ENCODE measurements around the gene DYSF. TPM values are rescaled to one million over a fixed set of nuclear protein-coding genes. Genes with fewer than 3 reads are reported as not detected.

The DYSF gene
- total RNA-seq, 1 experiment from 2014 or later: 0.31 TPM

DNA sequence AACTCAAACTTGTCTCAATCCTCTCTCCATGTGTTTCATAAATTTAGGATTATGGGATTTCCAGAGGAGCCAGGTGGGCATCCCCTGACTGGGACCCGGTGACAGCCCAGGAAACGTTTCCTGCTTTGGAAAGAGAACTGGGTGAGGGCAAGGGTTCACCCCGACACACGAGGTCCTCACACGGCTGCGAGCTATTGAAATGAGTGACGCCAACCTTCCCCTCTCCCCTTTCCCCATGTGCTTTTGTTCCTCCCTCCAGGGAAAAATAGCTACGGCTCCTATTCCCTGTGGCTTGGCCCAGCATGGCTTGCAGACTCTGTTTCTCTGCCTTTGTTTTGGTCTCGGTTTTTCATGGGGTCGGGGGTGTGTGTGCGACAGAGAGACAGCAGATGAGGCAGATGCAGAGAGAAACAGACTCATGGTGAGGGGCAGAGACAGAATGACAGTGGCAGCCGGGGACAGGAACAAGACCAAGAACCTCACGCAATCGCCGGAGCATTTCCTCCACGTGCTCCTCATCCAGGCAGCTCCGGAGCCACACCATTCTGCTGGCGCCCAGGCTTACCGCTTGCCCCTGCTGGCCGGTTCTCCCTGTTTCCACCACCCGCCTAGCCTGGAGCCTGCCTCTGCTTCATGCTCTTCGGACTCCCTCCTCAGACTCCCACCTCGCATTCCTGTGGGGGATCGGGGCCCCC lies 238.5 kb downstream of the DYSF start:
- no peak for ATAC-seq
- Histone ChIP-seq H3K27me3 (ENCODE audit: control insufficient read depth, insufficient read depth, low read length) (no peaks in the 10 kb centered on the region; the same call in 1 of the 2 replicates), H3K27ac (ENCODE audit: low read length) (peak overlapping the region; percentile 34; the same call in 1 of the 2 replicates), H3K4me1 (ENCODE audit: control insufficient read depth, insufficient read depth, low read length) (peaks cover under 1% of the 10 kb centered on the region; the same call in 1 of the 2 replicates), H3K9me3 (ENCODE audit: control insufficient read depth, insufficient read depth, low read depth, low read length) (no peaks in the 10 kb centered on the region), H3K36me3 (ENCODE audit: control insufficient read depth, insufficient read depth, low read length) (no peaks in the 10 kb centered on the region), H3K4me3 (ENCODE audit: low read depth in 2 of 2, low read length in 2 of 2) (no peak overlapping the region)
- POLR2A ChIA-PET: no interaction called here
- no peak for DNase-seq (ENCODE audit: low read depth, low spot score)
- CTCF ChIA-PET: no interaction called here
- in situ Hi-C loops (cut with HindIII; ENCODE audit: low pct_unique_long_range_greater_than_20kb, low sequenced_read_pairs): no loop called here
- intact Hi-C loops (cut with micrococcal nuclease; ENCODE audit: unreplicated experiment): no loop called here
- TF ChIP-seq POLR2AphosphoS5 (IDR thresholded peaks at IDR 0.05; ENCODE audit: low read depth, low read length) (no peak), SIN3A (IDR thresholded peaks at IDR 0.05; ENCODE audit: borderline replicate concordance, insufficient read depth, low read depth, low read length) (no peak), TCF7L2 (IDR thresholded peaks at IDR 0.05; ENCODE audit: low read depth, low read length) (no peak)
- TF ChIP-seq, protein P1, sequence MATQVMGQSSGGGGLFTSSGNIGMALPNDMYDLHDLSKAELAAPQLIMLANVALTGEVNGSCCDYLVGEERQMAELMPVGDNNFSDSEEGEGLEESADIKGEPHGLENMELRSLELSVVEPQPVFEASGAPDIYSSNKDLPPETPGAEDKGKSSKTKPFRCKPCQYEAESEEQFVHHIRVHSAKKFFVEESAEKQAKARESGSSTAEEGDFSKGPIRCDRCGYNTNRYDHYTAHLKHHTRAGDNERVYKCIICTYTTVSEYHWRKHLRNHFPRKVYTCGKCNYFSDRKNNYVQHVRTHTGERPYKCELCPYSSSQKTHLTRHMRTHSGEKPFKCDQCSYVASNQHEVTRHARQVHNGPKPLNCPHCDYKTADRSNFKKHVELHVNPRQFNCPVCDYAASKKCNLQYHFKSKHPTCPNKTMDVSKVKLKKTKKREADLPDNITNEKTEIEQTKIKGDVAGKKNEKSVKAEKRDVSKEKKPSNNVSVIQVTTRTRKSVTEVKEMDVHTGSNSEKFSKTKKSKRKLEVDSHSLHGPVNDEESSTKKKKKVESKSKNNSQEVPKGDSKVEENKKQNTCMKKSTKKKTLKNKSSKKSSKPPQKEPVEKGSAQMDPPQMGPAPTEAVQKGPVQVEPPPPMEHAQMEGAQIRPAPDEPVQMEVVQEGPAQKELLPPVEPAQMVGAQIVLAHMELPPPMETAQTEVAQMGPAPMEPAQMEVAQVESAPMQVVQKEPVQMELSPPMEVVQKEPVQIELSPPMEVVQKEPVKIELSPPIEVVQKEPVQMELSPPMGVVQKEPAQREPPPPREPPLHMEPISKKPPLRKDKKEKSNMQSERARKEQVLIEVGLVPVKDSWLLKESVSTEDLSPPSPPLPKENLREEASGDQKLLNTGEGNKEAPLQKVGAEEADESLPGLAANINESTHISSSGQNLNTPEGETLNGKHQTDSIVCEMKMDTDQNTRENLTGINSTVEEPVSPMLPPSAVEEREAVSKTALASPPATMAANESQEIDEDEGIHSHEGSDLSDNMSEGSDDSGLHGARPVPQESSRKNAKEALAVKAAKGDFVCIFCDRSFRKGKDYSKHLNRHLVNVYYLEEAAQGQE (IDR thresholded peaks at IDR 0.05; ENCODE audit: insufficient read depth in 1 of 2, low read depth in 2 of 2, low read length in 1 of 2): no peak
- TF ChIP-seq, protein P2, sequence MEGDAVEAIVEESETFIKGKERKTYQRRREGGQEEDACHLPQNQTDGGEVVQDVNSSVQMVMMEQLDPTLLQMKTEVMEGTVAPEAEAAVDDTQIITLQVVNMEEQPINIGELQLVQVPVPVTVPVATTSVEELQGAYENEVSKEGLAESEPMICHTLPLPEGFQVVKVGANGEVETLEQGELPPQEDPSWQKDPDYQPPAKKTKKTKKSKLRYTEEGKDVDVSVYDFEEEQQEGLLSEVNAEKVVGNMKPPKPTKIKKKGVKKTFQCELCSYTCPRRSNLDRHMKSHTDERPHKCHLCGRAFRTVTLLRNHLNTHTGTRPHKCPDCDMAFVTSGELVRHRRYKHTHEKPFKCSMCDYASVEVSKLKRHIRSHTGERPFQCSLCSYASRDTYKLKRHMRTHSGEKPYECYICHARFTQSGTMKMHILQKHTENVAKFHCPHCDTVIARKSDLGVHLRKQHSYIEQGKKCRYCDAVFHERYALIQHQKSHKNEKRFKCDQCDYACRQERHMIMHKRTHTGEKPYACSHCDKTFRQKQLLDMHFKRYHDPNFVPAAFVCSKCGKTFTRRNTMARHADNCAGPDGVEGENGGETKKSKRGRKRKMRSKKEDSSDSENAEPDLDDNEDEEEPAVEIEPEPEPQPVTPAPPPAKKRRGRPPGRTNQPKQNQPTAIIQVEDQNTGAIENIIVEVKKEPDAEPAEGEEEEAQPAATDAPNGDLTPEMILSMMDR (IDR thresholded peaks at IDR 0.05): no peak
- no TSS peak for BruUV-seq (replicated peaks)

DNA sequence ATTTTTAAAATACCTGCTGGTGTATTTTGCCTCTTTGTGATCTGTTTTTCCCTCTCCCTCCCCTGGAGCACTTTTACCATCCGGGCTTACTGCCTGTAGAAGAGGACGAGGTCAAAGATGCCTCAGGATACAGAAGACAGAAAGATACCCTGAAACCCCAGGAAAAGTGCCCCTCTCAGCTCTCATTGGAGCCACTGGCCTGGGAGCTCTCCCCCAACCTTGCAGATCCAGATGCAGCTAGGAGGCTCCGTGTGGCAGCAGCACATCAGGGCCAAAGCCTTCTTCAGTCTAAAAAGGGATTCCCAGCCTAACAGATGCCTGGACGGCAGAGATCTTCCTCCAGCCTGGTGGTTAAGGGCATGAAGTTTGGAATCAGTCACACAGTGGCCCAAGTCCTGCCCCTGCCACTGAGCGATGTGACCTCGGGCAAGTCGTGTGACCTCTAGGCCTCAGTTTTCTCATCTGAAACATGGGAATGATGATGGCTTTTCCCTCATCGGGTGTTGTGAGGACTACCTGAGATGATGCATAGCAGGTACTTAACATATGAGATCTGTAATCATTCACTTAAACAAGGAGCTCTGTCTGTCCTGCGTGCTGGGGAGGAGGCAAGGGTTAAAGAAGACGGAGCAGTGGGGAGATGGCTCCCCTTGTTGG lies 239.4 kb downstream of the DYSF start:
- ChIA-PET CTCF (interaction anchor here (0.6 kb wide), 1 partner anchor 264 kb away, joined by 5 read pairs; no protein-coding TSS in a partner anchor), POLR2A (no interaction called here)
- intact Hi-C loops (cut with micrococcal nuclease; ENCODE audit: unreplicated experiment): no loop called here
- Histone ChIP-seq H3K36me3 (ENCODE audit: control insufficient read depth, insufficient read depth, low read length) (no peaks in the 10 kb centered on the region), H3K4me3 (ENCODE audit: low read depth in 2 of 2, low read length in 2 of 2) (no peak overlapping the region), H3K27ac (ENCODE audit: low read length) (no peak overlapping the region; the same call in 1 of the 2 replicates), H3K27me3 (ENCODE audit: control insufficient read depth, insufficient read depth, low read length) (no peaks in the 10 kb centered on the region; the same call in 1 of the 2 replicates), H3K4me1 (ENCODE audit: control insufficient read depth, insufficient read depth, low read length) (peaks cover 3% of the 10 kb centered on the region; the same call in 1 of the 2 replicates), H3K9me3 (ENCODE audit: control insufficient read depth, insufficient read depth, low read depth, low read length) (no peaks in the 10 kb centered on the region)
- in situ Hi-C loops (cut with HindIII; ENCODE audit: low pct_unique_long_range_greater_than_20kb, low sequenced_read_pairs): no loop called here
- DNase-seq (ENCODE audit: low read depth, low spot score): no peak
- TF ChIP-seq TCF7L2 (IDR thresholded peaks at IDR 0.05; ENCODE audit: low read depth, low read length): no peak
- TF ChIP-seq SIN3A (IDR thresholded peaks at IDR 0.05; ENCODE audit: borderline replicate concordance, insufficient read depth, low read depth, low read length): no peak
- TF ChIP-seq, protein P2 (IDR thresholded peaks at IDR 0.05): no peak
- TF ChIP-seq POLR2AphosphoS5 (IDR thresholded peaks at IDR 0.05; ENCODE audit: low read depth, low read length): no peak
- TF ChIP-seq, protein P1 (IDR thresholded peaks at IDR 0.05; ENCODE audit: insufficient read depth in 1 of 2, low read depth in 2 of 2, low read length in 1 of 2): no peak
- BruUV-seq (replicated peaks): no TSS peak
- ATAC-seq: no peak
